HEK293 (cell line): ENCODE results near the gene GAPVD1.

ENCODE experiments used
- CTCF ChIA-PET: fragments of 350-600 bp; formaldehyde crosslinking; extraction: SDS; loops from one replicate; lab custom pipeline; 2021; ENCODE audit warnings: antibody characterized with exemption; lab: Yijun Ruan, JAX
- POLR2A ChIA-PET: fragments of 300-600 bp; formaldehyde crosslinking; extraction: SDS; loops from one replicate; lab custom pipeline; 2020; ENCODE audit warnings: antibody characterized with exemption, inconsistent platforms; lab: Yijun Ruan, JAX
- H3K27ac ChIP-seq: fragments of 200-500 bp; sonication (Bioruptor generic); 2 replicates; pipeline ENCODE4 v1.5.1; 2014; ENCODE audit warnings: low read depth, low read length, control low read depth, inconsistent platforms; ENCODE audit errors: extremely low read depth
- H3K36me3 ChIP-seq, 2 experiments: fragments of 200-500 bp in 1 of 2; sonication (Bioruptor generic) in 1 of 2; 1 replicate in 1 of 2; 2 replicates in 1 of 2; pipeline ENCODE4 v1.5.1; 2014 to 2017; ENCODE audit warnings: inconsistent platforms in 2 of 2, low read length in 2 of 2; ENCODE audit not compliant: control insufficient read depth in 2 of 2, insufficient read depth in 1 of 2
- H3K4me1 ChIP-seq: fragments of 200-500 bp; sonication (Bioruptor generic); 2 replicates; pipeline ENCODE4 v1.5.1; 2014; ENCODE audit warnings: mild to moderate bottlenecking, low read length, inconsistent platforms; ENCODE audit not compliant: control insufficient read depth, insufficient read depth
- H3K4me3 ChIP-seq: 2 replicates; pipeline ENCODE4 v1.5.1; 2011; ENCODE audit warnings: low read depth, mild to moderate bottlenecking, control low read depth, low read length, moderate library complexity
- H3K9me3 ChIP-seq: fragments of 200-500 bp; sonication (Bioruptor generic); 2 replicates; pipeline ENCODE4 v1.5.1; 2014; ENCODE audit warnings: low read depth, low read length, inconsistent platforms; ENCODE audit not compliant: control insufficient read depth, insufficient read depth
- KLF10 ChIP-seq: fragments of 450-650 bp; IDR thresholded peaks from 2 replicates; pipeline ENCODE4 v1.5.1; 2018; ENCODE audit warnings: missing biosample characterization, mild to moderate bottlenecking, missing genetic modification characterization
- KLF16 ChIP-seq: fragments of 450-650 bp; formaldehyde crosslinking; IDR thresholded peaks from 2 replicates; pipeline ENCODE4 v1.5.1; 2017; ENCODE audit warnings: missing biosample characterization, missing genetic modification characterization
- SCRT2 ChIP-seq: fragments of 450-650 bp; formaldehyde crosslinking; IDR thresholded peaks from 2 replicates; pipeline ENCODE4 v1.5.1; 2016; ENCODE audit warnings: missing biosample characterization, missing genetic modification characterization
- YY1 ChIP-seq: fragments of 450-650 bp; formaldehyde crosslinking; IDR thresholded peaks from 2 replicates; pipeline ENCODE4 v1.5.1; 2018; ENCODE audit warnings: missing biosample characterization, missing genetic modification characterization
- YY2 ChIP-seq: fragments of 450-650 bp; formaldehyde crosslinking; IDR thresholded peaks from 2 replicates; pipeline ENCODE4 v1.5.1; 2016; ENCODE audit warnings: missing biosample characterization, missing genetic modification characterization
- ZFP3 ChIP-seq: fragments of 450-650 bp; formaldehyde crosslinking; IDR thresholded peaks from 2 replicates; pipeline ENCODE4 v1.5.1; 2016; ENCODE audit warnings: low read depth, missing biosample characterization, missing genetic modification characterization
- ZFP41 ChIP-seq: fragments of 450-650 bp; formaldehyde crosslinking; IDR thresholded peaks from 2 replicates; pipeline ENCODE4 v1.5.1; 2016; ENCODE audit warnings: missing biosample characterization, missing genetic modification characterization, borderline replicate concordance
- ZNF155 ChIP-seq: fragments of 450-650 bp; formaldehyde crosslinking; IDR thresholded peaks from 2 replicates; pipeline ENCODE4 v1.5.1; 2016; ENCODE audit warnings: missing biosample characterization, missing genetic modification characterization
- ZNF157 ChIP-seq: fragments of 450-650 bp; formaldehyde crosslinking; IDR thresholded peaks from 2 replicates; pipeline ENCODE4 v1.5.1; 2016; ENCODE audit warnings: missing biosample characterization, missing genetic modification characterization
- ZNF214 ChIP-seq: fragments of 450-650 bp; formaldehyde crosslinking; IDR thresholded peaks from 2 replicates; pipeline ENCODE4 v1.5.1; 2017; ENCODE audit warnings: missing biosample characterization, mild to moderate bottlenecking, missing genetic modification characterization, borderline replicate concordance
- ZNF23 ChIP-seq: fragments of 450-650 bp; formaldehyde crosslinking; IDR thresholded peaks from 2 replicates; pipeline ENCODE4 v1.5.1; 2016; ENCODE audit warnings: missing biosample characterization, missing genetic modification characterization, borderline replicate concordance
- ZNF311 ChIP-seq: fragments of 450-650 bp; formaldehyde crosslinking; IDR thresholded peaks from 2 replicates; pipeline ENCODE4 v1.5.1; 2017; ENCODE audit warnings: missing biosample characterization, missing genetic modification characterization, borderline replicate concordance
- ZNF350 ChIP-seq: fragments of 450-650 bp; formaldehyde crosslinking; IDR thresholded peaks from 2 replicates; pipeline ENCODE4 v1.5.0; 2017; ENCODE audit warnings: missing biosample characterization, mild to moderate bottlenecking, missing genetic modification characterization
- ZNF366 ChIP-seq: fragments of 450-650 bp; formaldehyde crosslinking; conservative IDR thresholded peaks from 2 replicates; pipeline ENCODE4 v1.5.1; 2016; ENCODE audit warnings: missing biosample characterization, missing genetic modification characterization
- ZNF521 ChIP-seq: fragments of 450-650 bp; formaldehyde crosslinking; IDR thresholded peaks from 2 replicates; pipeline ENCODE4 v1.5.1; 2017; ENCODE audit warnings: missing biosample characterization, mild to moderate bottlenecking, missing genetic modification characterization
- ZNF585B ChIP-seq: fragments of 450-650 bp; formaldehyde crosslinking; IDR thresholded peaks from 2 replicates; pipeline ENCODE4 v1.5.1; 2016; ENCODE audit warnings: missing biosample characterization, missing genetic modification characterization
- ZNF654 ChIP-seq: fragments of 450-650 bp; formaldehyde crosslinking; IDR thresholded peaks from 2 replicates; pipeline ENCODE4 v1.5.1; 2016; ENCODE audit warnings: low read depth, missing biosample characterization, missing genetic modification characterization
- ZNF664 ChIP-seq: fragments of 450-650 bp; formaldehyde crosslinking; IDR thresholded peaks from 2 replicates; pipeline ENCODE4 v1.5.1; 2016; ENCODE audit warnings: missing biosample characterization, missing genetic modification characterization
- ZNF785 ChIP-seq: fragments of 450-650 bp; formaldehyde crosslinking; IDR thresholded peaks from 2 replicates; pipeline ENCODE4 v1.5.1; 2016; ENCODE audit warnings: missing biosample characterization, missing genetic modification characterization
- ZSCAN23 ChIP-seq: fragments of 450-650 bp; formaldehyde crosslinking; IDR thresholded peaks from 2 replicates; pipeline ENCODE4 v1.5.1; 2016; ENCODE audit warnings: missing biosample characterization, missing genetic modification characterization
- TF ChIP-seq, protein P1 (sequence below): fragments of 450-650 bp; IDR thresholded peaks from 2 replicates; pipeline ENCODE4 v1.5.1; 2018; ENCODE audit warnings: missing biosample characterization, missing genetic modification characterization
- TF ChIP-seq, protein P2 (sequence below): fragments of 450-650 bp; formaldehyde crosslinking; IDR thresholded peaks from 2 replicates; pipeline ENCODE4 v1.5.1; 2016; ENCODE audit warnings: missing biosample characterization, missing genetic modification characterization
- TF ChIP-seq, protein P3 (sequence below): fragments of 450-650 bp; formaldehyde crosslinking; IDR thresholded peaks from 2 replicates; pipeline ENCODE4 v1.5.1; 2016; ENCODE audit warnings: missing biosample characterization, missing genetic modification characterization, low read depth
- TF ChIP-seq, protein P4 (sequence below): fragments of 450-650 bp; formaldehyde crosslinking; IDR thresholded peaks from 2 replicates; pipeline ENCODE4 v1.5.1; 2016; ENCODE audit warnings: missing biosample characterization, missing genetic modification characterization
- TF ChIP-seq, protein P5 (sequence below): fragments of 450-650 bp; formaldehyde crosslinking; IDR thresholded peaks from 2 replicates; pipeline ENCODE4 v1.5.1; 2017; ENCODE audit warnings: missing biosample characterization, missing genetic modification characterization
- TF ChIP-seq, protein P6 (sequence below): fragments of 450-650 bp; formaldehyde crosslinking; IDR thresholded peaks from 2 replicates; pipeline ENCODE4 v1.5.1; 2017; ENCODE audit warnings: missing biosample characterization, missing genetic modification characterization

Gene GAPVD1

DNA sequence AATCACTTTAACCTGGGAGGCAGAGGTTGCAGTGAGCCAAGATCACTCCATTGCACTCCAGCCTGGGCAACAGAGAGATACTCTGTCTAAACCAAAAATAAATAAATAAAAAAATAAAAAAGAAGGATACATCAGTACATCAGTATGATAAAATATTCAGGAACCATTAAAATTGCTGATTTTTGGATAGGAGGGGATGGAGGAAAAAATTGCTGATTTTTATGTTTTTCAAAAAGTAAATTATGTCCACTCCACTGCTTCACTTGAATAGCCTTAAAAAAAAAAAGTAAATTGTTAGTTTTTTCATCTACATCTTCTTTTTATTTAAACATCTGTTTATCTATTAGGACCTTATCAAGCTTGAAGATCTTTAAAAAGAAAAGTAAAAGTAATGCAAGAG is 7.4 kb upstream of the GAPVD1 start:
- POLR2A ChIA-PET = interaction anchor here (6.4 kb wide), 1 partner anchor 12 kb away, joined by 62 read pairs; the partner anchor contains the start of gene HSPA5
- no peak overlapping the region for H3K27ac ChIP-seq
- no peaks in the 10 kb centered on the region for H3K36me3 ChIP-seq
- no peak overlapping the region for H3K4me3 ChIP-seq
- CTCF ChIA-PET = interaction anchor here (0.7 to 3.7 kb wide), 7 partner anchors 10 to 123 kb away, joined by 3 to 27 read pairs (median 5); no protein-coding TSS in a partner anchor
- TF ChIP-seq KLF16 (tag by site-specific recombination) (no peak), ZNF654 (tag by site-specific recombination) (no peak), ZNF585B (tag by site-specific recombination) (no peak), ZNF155 (tag by site-specific recombination) (no peak), ZNF350 (tag by site-specific recombination) (no peak), ZNF23 (tag by site-specific recombination) (no peak), ZNF521 (tag by site-specific recombination) (no peak), ZNF664 (no peak), ZSCAN23 (tag by site-specific recombination) (no peak), KLF10 (tag by site-specific recombination) (no peak), SCRT2 (tag by site-specific recombination) (no peak)
- TF ChIP-seq, protein P1, sequence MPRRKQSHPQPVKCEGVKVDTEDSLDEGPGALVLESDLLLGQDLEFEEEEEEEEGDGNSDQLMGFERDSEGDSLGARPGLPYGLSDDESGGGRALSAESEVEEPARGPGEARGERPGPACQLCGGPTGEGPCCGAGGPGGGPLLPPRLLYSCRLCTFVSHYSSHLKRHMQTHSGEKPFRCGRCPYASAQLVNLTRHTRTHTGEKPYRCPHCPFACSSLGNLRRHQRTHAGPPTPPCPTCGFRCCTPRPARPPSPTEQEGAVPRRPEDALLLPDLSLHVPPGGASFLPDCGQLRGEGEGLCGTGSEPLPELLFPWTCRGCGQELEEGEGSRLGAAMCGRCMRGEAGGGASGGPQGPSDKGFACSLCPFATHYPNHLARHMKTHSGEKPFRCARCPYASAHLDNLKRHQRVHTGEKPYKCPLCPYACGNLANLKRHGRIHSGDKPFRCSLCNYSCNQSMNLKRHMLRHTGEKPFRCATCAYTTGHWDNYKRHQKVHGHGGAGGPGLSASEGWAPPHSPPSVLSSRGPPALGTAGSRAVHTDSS = no peak
- TF ChIP-seq, protein P2, sequence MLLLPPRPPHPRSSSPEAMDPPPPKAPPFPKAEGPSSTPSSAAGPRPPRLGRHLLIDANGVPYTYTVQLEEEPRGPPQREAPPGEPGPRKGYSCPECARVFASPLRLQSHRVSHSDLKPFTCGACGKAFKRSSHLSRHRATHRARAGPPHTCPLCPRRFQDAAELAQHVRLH = no peak
- TF ChIP-seq, protein P3, sequence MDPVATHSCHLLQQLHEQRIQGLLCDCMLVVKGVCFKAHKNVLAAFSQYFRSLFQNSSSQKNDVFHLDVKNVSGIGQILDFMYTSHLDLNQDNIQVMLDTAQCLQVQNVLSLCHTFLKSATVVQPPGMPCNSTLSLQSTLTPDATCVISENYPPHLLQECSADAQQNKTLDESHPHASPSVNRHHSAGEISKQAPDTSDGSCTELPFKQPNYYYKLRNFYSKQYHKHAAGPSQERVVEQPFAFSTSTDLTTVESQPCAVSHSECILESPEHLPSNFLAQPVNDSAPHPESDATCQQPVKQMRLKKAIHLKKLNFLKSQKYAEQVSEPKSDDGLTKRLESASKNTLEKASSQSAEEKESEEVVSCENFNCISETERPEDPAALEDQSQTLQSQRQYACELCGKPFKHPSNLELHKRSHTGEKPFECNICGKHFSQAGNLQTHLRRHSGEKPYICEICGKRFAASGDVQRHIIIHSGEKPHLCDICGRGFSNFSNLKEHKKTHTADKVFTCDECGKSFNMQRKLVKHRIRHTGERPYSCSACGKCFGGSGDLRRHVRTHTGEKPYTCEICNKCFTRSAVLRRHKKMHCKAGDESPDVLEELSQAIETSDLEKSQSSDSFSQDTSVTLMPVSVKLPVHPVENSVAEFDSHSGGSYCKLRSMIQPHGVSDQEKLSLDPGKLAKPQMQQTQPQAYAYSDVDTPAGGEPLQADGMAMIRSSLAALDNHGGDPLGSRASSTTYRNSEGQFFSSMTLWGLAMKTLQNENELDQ = no peak
- no peaks in the 10 kb centered on the region for H3K9me3 ChIP-seq
- H3K4me1 ChIP-seq = no peaks in the 10 kb centered on the region

DNA sequence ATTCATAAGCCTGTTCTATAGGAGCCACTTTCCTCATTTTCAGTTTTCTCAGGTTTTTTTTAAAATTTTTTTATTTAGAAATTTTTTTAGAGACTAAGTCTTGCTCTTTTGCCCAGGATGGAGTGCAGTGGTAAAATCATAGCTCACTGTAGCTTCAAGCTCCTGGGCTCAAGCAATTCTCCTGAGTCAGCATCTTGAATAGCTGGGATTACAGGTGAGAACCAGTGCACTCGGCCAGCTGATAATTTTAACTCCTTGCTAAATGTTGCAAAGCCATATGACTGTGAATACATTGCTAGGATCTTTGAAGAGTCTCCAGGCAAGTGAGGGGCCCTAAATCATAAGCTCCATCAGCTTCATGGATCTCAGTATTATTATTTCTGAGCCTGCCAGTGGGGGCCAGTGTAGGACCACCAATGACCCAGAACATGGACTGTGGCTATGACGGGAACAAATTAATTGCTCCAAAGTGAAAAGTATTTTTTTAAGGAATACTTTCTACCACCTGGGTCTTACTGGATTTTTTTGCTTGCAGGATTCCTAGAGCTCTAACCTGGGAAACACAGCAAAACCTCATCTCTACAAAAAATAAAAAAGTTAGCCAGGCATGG is 5.7 kb upstream of the GAPVD1 start:
- H3K36me3 ChIP-seq = no peaks in the 10 kb centered on the region
- ChIA-PET POLR2A (interaction anchor here (6.4 kb wide), 1 partner anchor 14 kb away, joined by 62 read pairs; the partner anchor contains the start of gene HSPA5), CTCF (interaction anchor here (0.6 to 3.7 kb wide), 30 partner anchors 8 to 1307 kb away, joined by 3 to 27 read pairs (median 4); partner anchors contain the start of gene WDR38)
- no peak overlapping the region for H3K4me3 ChIP-seq
- no peaks in the 10 kb centered on the region for H3K4me1 ChIP-seq
- H3K27ac ChIP-seq = no peak overlapping the region
- no peaks in the 10 kb centered on the region for H3K9me3 ChIP-seq
- TF ChIP-seq, protein P4, sequence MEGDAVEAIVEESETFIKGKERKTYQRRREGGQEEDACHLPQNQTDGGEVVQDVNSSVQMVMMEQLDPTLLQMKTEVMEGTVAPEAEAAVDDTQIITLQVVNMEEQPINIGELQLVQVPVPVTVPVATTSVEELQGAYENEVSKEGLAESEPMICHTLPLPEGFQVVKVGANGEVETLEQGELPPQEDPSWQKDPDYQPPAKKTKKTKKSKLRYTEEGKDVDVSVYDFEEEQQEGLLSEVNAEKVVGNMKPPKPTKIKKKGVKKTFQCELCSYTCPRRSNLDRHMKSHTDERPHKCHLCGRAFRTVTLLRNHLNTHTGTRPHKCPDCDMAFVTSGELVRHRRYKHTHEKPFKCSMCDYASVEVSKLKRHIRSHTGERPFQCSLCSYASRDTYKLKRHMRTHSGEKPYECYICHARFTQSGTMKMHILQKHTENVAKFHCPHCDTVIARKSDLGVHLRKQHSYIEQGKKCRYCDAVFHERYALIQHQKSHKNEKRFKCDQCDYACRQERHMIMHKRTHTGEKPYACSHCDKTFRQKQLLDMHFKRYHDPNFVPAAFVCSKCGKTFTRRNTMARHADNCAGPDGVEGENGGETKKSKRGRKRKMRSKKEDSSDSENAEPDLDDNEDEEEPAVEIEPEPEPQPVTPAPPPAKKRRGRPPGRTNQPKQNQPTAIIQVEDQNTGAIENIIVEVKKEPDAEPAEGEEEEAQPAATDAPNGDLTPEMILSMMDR = peak; percentile 38
- TF ChIP-seq ZNF366 = no peak
- TF ChIP-seq ZNF654 (tag by site-specific recombination) = peak; percentile 62
- no peak for TF ChIP-seq ZNF214 (tag by site-specific recombination)
- no peak for TF ChIP-seq ZNF311 (tag by site-specific recombination)
- TF ChIP-seq ZFP3 = no peak
- TF ChIP-seq, protein P5, sequence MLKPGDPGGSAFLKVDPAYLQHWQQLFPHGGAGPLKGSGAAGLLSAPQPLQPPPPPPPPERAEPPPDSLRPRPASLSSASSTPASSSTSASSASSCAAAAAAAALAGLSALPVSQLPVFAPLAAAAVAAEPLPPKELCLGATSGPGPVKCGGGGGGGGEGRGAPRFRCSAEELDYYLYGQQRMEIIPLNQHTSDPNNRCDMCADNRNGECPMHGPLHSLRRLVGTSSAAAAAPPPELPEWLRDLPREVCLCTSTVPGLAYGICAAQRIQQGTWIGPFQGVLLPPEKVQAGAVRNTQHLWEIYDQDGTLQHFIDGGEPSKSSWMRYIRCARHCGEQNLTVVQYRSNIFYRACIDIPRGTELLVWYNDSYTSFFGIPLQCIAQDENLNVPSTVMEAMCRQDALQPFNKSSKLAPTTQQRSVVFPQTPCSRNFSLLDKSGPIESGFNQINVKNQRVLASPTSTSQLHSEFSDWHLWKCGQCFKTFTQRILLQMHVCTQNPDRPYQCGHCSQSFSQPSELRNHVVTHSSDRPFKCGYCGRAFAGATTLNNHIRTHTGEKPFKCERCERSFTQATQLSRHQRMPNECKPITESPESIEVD (tag by site-specific recombination) = 0 out of 2 replicates have a peak, but pooled peaks have one; percentile 7
- no peak for TF ChIP-seq ZFP41
- TF ChIP-seq YY1 (tag by site-specific recombination) = no peak
- no peak for TF ChIP-seq YY2 (tag by site-specific recombination)
- TF ChIP-seq, protein P6, sequence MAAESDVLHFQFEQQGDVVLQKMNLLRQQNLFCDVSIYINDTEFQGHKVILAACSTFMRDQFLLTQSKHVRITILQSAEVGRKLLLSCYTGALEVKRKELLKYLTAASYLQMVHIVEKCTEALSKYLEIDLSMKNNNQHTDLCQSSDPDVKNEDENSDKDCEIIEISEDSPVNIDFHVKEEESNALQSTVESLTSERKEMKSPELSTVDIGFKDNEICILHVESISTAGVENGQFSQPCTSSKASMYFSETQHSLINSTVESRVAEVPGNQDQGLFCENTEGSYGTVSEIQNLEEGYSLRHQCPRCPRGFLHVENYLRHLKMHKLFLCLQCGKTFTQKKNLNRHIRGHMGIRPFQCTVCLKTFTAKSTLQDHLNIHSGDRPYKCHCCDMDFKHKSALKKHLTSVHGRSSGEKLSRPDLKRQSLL (tag by site-specific recombination) = no peak
- TF ChIP-seq ZNF785 (tag by site-specific recombination) = no peak
- no peak for TF ChIP-seq ZNF157 (tag by site-specific recombination)
